ENCODE data around the gene ASB10.

DNA sequence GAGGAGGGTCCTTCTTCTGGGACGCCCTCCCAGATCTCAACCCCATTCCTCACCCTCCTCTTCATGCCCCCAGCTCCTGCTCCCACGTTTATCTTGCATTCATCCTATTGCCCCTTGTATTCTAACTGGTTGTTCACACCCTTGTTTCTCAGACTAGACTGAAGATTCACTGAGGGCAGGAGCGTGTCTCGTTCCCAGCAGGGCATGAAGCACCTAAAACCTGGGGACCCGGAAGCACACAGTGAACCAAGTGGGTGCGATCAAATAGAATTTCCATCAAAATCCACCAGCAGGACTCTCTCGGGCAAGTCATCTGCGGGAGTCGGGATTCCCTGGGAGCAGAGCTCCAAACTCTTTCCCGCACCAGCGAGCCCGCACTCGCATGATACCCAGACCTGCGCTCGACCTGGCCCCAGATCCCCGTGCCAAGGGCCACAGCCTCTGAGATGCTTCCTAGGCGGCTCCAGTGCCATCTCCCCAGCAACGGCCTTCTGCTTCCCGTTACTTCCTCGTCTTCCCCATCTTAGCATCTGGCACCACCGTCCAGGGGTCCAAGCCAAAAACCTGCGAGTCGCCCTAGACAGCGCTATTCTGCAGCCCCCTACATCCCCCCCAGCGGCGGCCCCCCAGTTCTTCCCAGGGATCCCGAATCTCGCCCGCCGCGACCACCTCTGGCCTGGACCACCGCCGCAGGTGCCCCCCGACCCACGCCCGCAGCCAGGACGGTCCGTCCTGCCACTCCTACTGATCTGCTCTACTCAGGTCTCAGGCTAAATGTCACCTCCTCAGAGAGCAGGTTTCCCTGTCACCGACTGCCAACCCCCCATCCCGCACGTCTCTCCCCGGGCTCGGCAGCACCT, 13.4 kb downstream of the ASB10 start:
- TF ChIP-seq POLR2A (IDR thresholded peaks at IDR 0.05; ENCODE audit: low read length): no peak
- TF ChIP-seq, protein P1, sequence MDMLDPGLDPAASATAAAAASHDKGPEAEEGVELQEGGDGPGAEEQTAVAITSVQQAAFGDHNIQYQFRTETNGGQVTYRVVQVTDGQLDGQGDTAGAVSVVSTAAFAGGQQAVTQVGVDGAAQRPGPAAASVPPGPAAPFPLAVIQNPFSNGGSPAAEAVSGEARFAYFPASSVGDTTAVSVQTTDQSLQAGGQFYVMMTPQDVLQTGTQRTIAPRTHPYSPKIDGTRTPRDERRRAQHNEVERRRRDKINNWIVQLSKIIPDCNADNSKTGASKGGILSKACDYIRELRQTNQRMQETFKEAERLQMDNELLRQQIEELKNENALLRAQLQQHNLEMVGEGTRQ (IDR thresholded peaks at IDR 0.05): no peak
- TF ChIP-seq, protein P2, sequence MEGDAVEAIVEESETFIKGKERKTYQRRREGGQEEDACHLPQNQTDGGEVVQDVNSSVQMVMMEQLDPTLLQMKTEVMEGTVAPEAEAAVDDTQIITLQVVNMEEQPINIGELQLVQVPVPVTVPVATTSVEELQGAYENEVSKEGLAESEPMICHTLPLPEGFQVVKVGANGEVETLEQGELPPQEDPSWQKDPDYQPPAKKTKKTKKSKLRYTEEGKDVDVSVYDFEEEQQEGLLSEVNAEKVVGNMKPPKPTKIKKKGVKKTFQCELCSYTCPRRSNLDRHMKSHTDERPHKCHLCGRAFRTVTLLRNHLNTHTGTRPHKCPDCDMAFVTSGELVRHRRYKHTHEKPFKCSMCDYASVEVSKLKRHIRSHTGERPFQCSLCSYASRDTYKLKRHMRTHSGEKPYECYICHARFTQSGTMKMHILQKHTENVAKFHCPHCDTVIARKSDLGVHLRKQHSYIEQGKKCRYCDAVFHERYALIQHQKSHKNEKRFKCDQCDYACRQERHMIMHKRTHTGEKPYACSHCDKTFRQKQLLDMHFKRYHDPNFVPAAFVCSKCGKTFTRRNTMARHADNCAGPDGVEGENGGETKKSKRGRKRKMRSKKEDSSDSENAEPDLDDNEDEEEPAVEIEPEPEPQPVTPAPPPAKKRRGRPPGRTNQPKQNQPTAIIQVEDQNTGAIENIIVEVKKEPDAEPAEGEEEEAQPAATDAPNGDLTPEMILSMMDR (IDR thresholded peaks at IDR 0.05): no peak
- no peak for TF ChIP-seq RCOR1 (IDR thresholded peaks at IDR 0.05; ENCODE audit: low read depth, low read length)
- TF ChIP-seq RAD21 (conservative IDR thresholded peaks at IDR 0.05 in 1 of 2, IDR thresholded peaks at IDR 0.05 in 1 of 2): no peak
- TF ChIP-seq CBX2 (IDR thresholded peaks at IDR 0.05; ENCODE audit: borderline replicate concordance, low read depth): no peak
- TF ChIP-seq, protein P3, sequence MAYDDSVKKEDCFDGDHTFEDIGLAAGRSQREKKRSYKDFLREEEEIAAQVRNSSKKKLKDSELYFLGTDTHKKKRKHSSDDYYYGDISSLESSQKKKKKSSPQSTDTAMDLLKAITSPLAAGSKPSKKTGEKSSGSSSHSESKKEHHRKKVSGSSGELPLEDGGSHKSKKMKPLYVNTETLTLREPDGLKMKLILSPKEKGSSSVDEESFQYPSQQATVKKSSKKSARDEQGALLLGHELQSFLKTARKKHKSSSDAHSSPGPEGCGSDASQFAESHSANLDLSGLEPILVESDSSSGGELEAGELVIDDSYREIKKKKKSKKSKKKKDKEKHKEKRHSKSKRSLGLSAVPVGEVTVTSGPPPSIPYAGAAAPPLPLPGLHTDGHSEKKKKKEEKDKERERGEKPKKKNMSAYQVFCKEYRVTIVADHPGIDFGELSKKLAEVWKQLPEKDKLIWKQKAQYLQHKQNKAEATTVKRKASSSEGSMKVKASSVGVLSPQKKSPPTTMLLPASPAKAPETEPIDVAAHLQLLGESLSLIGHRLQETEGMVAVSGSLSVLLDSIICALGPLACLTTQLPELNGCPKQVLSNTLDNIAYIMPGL (CRISPR knock-in tag; IDR thresholded peaks at IDR 0.05; ENCODE audit: borderline replicate concordance): no peak
- TF ChIP-seq, protein P4, sequence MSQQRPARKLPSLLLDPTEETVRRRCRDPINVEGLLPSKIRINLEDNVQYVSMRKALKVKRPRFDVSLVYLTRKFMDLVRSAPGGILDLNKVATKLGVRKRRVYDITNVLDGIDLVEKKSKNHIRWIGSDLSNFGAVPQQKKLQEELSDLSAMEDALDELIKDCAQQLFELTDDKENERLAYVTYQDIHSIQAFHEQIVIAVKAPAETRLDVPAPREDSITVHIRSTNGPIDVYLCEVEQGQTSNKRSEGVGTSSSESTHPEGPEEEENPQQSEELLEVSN (IDR thresholded peaks at IDR 0.05; ENCODE audit: borderline replicate concordance, low read depth): no peak
- TF ChIP-seq ZNF302 (CRISPR knock-in tag; IDR thresholded peaks at IDR 0.05): no peak
- TF ChIP-seq, protein P5, sequence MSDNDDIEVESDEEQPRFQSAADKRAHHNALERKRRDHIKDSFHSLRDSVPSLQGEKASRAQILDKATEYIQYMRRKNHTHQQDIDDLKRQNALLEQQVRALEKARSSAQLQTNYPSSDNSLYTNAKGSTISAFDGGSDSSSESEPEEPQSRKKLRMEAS (IDR thresholded peaks at IDR 0.05): no peak
- no peak for TF ChIP-seq BHLHE40 (IDR thresholded peaks at IDR 0.05; ENCODE audit: low read depth, low read length)

Measured in A549 (cell line).